Measurements from ENCODE around the gene CCDC177.

Gene CCDC177

DNA sequence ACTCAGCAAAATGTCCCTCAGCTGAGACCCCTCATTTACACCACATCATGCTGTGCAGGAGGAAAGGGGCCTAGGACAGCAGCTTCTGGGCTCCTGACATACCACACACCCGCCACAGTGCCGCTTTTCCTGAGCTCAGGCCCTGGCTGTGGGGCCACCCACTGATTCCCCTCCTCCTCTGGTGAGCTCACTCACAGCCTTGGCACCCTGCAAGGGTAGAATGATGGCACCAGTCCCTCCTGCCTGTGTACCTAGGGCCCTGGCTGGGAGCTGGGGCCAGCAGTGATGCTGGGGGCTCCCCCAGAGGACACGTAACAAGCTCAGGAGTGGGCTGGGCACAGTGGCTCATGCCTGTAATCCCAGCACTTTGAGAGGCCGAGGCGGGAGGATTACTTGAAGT, 45.7 kb downstream of the CCDC177 start:
- DNase-seq (ENCODE audit: low read depth): no peak

GRCh38 chr14:69528143-69528542, 46.5 kb downstream of the CCDC177 start:
- DNase-seq (ENCODE audit: low read depth): no peak

DNA sequence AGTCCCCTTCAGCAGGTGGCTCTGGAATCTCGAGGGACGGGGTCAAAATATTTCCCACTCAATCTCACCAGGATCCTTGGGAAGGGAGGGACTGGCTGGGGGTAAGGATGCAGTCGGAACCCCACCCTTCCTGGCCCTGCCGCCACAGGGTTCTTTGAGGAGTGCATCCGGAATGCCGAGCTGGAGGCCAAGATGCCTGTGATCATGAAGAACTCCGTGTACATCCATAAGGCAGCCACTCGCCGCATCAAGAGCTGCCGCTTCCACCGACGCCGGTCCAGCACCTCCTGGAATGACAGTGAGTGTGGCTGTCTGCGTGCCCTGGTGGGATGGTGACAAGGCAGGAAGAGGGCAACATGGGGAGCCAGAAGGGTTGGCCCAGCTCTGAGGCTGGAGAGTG, 47.0 kb downstream of the CCDC177 start:
- no peak for DNase-seq (ENCODE audit: low read depth)

- no peak for DNase-seq (ENCODE audit: low read depth)
Measured at GRCh38 chr14:69525896-69526295, 48.8 kb downstream of the CCDC177 start.

DNA sequence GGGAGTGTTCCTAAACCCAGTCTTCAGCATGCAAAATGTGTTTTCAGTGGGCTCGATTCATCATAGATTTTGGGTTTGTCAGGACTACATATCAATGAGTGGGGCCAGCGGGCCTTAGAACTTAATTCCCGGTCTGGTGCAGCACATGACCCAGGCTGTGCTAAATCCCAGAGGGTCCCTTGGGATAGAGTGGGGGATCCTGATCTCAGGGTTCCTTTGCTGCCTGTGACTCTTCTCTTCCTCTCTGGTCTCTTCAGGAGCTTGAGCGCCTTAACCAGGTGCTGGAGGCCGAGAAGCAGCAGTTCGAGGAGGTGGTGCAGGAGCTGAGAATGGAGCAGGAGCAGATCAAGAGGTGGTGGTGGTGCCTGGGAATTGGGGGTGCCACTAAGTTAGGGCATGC, 52.6 kb downstream of the CCDC177 start:
- DNase-seq (ENCODE audit: low read depth): no peak

Measured in iris pigment epithelial cell (primary cell).